GM21381 (cell line): ENCODE measurements around the gene SLC45A1.

Source experiments
- ATAC-seq: cut with Tn5 transposase; IDR thresholded peaks from one replicate; pipeline ENCODE4 v1.9.1; 2021; ENCODE audit warnings: mild to moderate bottlenecking, moderate library complexity; ENCODE audit not compliant: unreplicated experiment

SLC45A1 gene

DNA sequence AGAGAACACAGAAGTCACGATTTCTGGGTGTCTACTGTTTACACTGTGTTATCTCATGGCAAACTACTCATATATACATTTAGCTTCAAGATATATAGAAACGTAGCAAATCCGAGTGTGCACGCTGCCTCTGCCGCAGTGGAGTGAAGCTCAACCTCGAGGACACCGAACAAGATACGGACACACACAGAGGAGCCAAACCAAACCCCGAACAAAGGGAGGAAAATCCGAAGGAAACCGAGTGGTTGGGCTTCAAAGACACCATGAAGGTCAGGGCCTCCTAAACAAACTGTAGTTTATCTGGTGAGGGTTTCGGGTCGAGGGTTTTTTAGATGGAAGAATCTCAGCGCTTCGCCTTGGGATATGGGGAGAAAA lies 34.5 kb downstream of the SLC45A1 start:
- no peak for ATAC-seq

DNA sequence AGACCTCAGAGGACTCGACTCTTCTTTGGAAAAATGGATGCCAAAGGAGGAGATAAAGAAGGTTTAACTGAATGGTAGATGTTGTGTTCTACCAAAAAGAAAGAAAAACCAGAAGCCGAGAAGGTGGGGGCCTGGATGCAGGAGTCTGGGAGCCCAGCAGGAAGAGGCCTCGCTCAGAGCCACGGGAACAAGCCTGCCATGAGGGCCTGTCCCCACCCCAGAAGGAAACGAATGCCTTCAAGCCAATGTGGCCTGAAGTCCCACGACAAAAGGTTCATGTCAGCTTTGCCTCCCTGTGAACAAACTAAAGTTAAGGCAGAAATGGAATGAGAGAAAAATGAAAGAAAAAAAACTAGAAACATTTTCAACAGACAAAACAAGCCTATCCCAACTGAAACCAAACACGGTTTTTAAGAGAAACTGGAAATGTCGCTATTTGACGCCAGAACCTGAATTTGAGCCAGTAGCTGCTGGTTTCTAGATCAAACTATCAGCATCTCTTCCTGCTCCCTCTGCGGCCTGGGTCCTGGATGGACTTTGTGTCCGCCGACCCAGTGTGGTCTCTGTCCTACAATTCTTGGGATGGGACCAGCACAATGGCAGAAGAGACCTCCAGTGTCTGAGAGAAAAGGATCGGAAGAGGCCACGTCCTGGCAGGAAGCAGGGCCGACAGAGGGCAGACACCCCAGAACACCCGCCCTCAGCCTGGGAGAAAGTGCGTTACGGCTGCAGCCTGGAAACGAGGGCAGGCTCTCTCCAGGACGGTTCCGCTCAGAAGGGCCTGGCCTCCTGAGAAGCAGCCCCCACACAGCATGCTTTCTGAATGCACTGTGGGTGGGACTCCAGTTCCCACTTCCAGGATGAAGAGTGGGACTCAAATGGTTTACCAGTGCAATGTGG lies 35.2 kb downstream of the SLC45A1 start:
- ATAC-seq, result no peak

DNA sequence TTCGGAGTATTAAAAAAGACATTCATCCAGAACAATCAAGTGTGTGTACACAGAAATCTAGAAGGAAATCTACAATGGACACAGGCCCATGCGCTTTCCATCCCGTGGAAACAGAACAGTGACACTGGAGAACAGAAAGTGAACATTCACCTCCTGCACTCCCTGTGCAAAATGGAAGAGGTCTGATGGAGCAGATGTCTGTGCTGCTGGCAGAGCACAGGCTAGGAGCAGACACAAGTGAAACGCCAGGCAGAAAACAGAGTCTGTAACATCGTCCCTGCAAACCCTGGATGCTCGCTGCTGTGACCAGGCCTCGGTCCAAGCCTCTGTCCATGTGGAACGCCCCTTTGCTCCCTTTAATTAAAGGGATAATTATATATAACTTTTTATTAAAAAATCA lies 36.1 kb downstream of the SLC45A1 start:
- ATAC-seq, result no peak

DNA sequence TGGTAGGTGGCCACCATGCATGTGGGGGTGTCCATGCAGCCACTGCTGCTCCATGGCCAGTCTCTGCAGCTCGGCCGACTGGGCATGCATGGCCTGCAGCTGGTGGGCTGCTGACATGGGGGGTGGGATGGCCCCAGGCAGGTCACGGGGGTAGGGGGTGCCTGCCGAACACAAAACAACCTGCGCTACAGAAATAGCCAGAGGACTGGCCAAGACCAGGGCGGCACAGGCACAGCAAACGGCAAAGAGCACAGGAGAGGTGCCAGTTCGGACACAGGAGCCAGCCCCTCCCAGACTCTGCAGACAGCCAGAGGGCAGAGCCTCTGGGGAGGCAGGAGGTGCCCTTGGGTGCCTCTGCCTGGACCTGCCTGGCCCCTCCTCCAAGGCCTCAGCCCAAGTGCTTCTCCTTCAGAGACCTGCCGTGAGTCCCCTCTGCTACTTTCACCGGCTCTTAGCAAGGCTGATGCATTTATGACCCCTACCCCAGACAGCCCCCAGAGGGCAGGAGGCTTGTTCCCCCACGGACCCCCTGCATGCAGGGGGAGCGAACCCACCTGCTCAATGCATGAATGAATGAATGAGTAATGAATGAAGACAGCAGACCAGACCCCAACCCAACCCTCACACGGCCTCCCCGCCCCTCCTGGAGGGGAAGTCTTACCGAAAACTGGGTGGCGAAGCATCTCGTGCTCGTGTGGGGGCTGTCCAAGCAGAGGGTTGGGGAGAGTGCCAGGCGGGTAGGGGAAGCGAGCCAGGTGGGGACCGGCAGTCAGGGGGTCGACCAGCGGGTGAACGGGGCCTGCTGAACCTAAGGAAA lies 37.7 kb downstream of the SLC45A1 start:
- no peak for ATAC-seq

- no peak for ATAC-seq
Measured at GRCh38 chr1:8356256-8357209, 38.6 kb downstream of the SLC45A1 start.

GRCh38 chr1:8357329-8358101 lies 39.6 kb downstream of the SLC45A1 start:
- ATAC-seq, result no peak

GRCh38 chr1:8358241-8358896 lies 40.5 kb downstream of the SLC45A1 start:
- no peak for ATAC-seq

GRCh38 chr1:8358897-8359616 lies 41.1 kb downstream of the SLC45A1 start:
- no peak for ATAC-seq

DNA sequence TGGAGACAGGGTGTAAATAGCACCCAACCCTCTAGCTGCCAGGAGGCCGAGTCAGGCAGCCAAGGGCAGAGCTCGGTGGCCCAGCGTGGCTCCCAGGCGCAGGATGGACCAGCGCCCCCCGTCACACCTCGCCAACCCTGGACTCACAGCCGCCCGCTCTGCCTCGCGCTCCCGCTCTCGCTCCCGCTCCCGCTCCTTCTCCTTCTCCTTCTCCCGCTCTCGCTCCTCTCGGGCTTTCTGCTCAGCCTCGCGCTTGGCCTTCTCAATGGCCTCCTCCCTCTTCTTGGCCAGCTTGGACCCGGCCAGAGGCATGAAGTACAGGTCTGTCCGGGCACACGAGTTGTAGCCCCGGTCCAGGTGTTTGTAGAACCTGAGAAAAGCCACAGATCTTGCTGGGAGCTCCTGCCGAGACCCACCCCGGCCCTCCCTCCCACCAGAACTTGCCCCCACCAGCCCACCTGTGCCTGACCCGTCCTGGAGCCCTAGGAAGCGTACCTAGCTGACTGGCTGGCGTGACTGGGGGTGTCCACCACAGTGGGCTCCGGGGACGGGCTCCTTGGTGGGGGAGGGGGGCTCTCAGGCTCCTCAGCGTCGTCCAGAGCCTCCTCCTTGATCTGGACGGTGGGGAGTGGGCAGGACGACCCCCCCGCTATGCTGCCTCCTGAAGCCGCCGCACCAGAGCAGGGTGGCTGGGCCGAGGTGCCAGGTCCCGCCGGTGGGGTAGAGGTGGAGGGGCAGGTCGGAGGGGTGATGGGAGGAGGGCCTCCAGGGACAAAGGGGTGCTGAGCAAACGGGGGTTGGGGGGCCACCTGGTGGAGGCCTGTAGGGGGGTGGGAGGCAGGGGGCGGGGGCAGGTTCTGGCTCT lies 41.9 kb downstream of the SLC45A1 start:
- no peak for ATAC-seq

- ATAC-seq, result no peak
Measured at GRCh38 chr1:8360493-8361197, 42.7 kb downstream of the SLC45A1 start.

DNA sequence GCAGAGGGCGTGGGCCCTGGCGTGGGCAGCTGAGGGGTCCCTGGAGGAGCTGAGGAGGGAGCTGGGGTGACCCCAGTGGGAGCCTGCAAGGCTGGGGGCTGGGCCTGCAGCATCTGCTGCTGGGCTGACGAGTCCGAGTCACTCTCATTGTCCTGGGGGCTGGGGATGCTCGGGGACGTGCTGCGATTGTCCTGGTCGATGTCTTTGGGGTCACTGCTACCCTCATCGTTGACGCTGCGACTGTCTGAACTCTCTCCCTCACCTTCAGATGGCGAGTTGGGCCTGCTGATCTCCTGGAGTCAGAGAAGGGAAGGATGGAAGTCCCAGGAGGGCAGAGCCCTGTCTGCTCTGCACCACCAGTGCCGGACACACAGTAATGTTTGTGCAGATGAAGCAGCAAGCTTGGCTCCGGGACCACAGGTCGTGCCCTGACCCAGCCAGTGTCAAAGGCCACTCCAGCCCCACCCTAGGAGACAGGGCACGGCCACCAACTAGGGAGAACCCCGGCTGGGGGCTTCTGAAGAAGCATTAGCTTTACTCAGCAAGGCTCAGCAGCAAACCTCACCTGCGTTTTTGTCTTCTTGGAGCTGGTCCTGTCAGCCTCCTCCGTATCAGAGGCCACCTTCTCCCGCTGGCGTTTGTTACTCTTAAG lies 43.4 kb downstream of the SLC45A1 start:
- ATAC-seq, result no peak

- ATAC-seq, result no peak
Measured at GRCh38 chr1:8362701-8363101, 44.8 kb downstream of the SLC45A1 start.

DNA sequence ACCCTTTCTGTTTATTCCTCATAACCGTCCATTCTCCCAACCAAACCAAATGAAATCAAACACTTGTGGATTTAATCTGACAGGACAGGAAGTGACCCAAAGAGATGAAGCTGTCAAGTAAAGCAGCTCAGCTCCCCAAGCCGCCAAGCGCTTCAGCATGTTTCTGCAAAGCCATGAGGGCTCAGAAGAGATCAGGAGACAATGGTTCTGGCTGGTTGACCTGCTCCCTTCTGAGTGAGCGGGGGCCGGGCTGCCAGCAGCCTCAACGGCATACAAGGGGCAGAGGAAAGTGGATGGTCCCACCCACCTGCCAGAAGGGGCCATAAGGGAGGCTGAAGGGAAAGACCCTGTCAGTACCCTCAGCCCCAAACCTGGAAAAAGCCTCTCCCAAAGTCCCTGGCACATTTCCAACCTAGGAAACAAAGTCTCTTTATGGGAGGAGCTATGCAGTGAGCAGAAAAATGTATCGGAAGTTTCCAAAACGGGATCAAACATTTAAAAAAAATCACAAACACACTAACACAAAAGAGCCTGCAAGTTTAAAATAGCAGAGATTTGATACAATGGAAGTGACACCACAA lies 45.4 kb downstream of the SLC45A1 start:
- ATAC-seq, result no peak

- no peak for ATAC-seq
Measured at GRCh38 chr1:8363767-8364301, 45.9 kb downstream of the SLC45A1 start.

DNA sequence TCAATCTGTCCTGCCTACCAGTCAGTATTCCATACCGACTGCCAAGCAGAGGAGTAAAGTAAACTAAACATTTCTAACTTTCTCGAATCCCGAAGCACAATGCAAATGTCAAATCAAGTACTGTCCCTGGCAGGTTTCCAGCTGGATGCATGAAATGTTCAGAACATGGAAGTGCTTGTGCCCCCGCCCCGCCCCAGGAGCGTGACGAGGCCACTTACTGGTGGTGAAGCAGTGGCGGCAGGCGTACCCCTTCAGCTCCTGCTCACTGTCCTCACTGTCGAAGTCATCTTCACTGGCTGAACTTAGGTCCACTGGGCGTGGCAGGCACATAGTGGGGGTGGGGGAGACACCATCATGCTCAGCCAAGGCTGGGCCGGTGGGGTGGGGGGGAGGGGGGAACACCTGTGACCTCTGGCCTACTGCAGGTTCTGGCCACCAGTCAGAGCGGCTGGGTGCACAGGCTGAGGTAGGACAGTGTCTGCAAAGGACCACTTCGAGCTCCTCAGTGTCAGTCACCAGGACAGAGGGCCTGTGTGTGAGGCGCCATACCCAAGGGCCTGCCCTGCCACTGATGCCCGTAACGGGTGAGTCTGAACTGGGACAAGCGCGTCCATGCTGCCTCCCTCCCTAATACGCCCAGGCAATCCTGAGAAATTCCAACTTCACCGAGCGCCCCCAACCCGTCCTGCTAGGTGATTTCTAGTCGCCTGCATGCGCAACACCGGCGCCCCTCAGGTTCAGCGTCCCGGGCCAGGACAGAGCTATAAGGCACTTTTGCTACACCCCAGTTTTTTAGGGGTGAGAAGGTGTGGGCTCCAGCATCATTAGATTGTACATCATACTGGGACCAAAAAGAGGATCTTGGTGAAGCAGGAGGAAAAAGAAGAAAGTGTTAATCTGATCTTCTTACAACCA lies 46.9 kb downstream of the SLC45A1 start:
- no peak for ATAC-seq
